Measurements from ENCODE around the gene MRGPRF.

MRGPRF gene

GRCh38 chr11:68963779-68964178 lies 49.3 kb downstream of the MRGPRF start:
- no peak for DNase-seq (ENCODE audit: low read depth)

- DNase-seq (ENCODE audit: low read depth) = no peak
Measured at GRCh38 chr11:68962527-68963250, 50.4 kb downstream of the MRGPRF start.

- DNase-seq (ENCODE audit: low read depth) = no peak
Measured at GRCh38 chr11:68961245-68961644, 51.8 kb downstream of the MRGPRF start.

GRCh38 chr11:68960294-68961071 lies 52.6 kb downstream of the MRGPRF start:
- DNase-seq (ENCODE audit: low read depth) = no peak

GRCh38 chr11:68959465-68960293 lies 53.4 kb downstream of the MRGPRF start:
- DNase-seq (ENCODE audit: low read depth) = no peak

GRCh38 chr11:68958211-68958610 lies 54.8 kb downstream of the MRGPRF start:
- DNase-seq (ENCODE audit: low read depth) = no peak

GRCh38 chr11:68956547-68957254 lies 56.3 kb downstream of the MRGPRF start:
- no peak for DNase-seq (ENCODE audit: low read depth)

- DNase-seq (ENCODE audit: low read depth) = no peak
Measured at GRCh38 chr11:68956142-68956541, 56.9 kb downstream of the MRGPRF start.

GRCh38 chr11:68955607-68955958 lies 57.5 kb downstream of the MRGPRF start:
- DNase-seq (ENCODE audit: low read depth) = no peak

GRCh38 chr11:68954836-68955606 lies 58.0 kb downstream of the MRGPRF start:
- DNase-seq (ENCODE audit: low read depth) = no peak
